Astrocyte of the hippocampus (primary cell): Measurements from ENCODE around the gene EFHC1.
A peak's percentile ranks its signal among the peaks of the same experiment; 100 is the strongest.
"Not testable (repeated sequence)": the region's sequence is repeated elsewhere in the genome, so short reads cannot be mapped to it uniquely, and the experiment has no call there.

ENCODE experiments used
- DNase-seq: peaks from one replicate; pipeline ENCODE4 v3.0.0; 2011; ENCODE audit warnings: low read depth, low spot score

Gene EFHC1

GRCh38 chr6:52419809-52420667 is at the start of gene EFHC1:
EFHC1 (plus strand) TSS chr6:52420342; CDS start chr6:52420411, 69 bp downstream.
- peak; percentile 100 for DNase-seq

- peak; percentile 58 for DNase-seq
Observed at GRCh38 chr6:52371656-52372191, 48.4 kb upstream of the EFHC1 start.

- DNase-seq: no peak
Observed at GRCh38 chr6:52373151-52373690, 46.9 kb upstream of the EFHC1 start.

DNA sequence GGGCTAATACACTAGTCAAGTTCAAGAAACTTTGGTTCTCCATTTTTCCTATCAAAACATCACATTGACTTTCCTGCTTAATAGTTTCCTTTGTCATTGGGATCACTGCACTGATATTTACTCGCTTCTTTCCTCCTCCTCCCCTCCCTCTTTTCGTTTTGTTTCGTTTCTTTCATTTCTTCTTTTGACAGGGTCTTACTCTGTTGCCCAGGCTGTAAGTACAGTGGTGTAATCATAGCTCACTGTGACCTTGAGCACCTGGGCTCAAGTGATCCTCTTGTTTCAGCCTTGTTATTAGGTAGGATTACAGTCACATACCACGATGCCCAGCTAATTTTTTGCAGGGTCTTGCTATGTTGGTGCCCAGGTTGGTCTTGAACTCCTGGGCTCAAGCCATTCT is 45.9 kb upstream of the EFHC1 start:
- no peak for DNase-seq

GRCh38 chr6:52375780-52376556 is 44.2 kb upstream of the EFHC1 start:
- DNase-seq: no peak

- no peak for DNase-seq
Observed at GRCh38 chr6:52376763-52377162, 43.4 kb upstream of the EFHC1 start.

- DNase-seq: no peak
Observed at GRCh38 chr6:52377538-52378221, 42.5 kb upstream of the EFHC1 start.

DNA sequence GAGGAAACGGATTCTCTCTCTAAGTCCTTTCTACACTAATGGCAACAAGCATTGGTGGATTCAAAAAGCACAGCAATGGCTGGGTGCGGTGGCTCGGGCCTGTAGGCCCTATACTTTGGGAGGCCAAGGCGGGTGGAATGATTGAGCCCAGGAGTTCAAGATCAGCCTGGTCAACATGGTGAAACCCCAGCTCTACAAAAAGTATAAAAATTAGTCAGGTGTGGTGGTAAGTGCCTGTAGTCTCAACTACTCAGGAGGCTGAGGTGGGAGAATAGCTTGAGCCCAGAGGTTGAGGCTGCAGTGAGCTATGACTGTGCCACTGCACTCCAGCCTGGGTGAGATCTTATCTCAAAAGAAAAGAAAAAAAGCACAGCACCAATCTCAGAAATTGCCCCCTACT is 38.9 kb upstream of the EFHC1 start:
- no peak for DNase-seq

- no peak for DNase-seq
Observed at GRCh38 chr6:52384145-52384766, 35.9 kb upstream of the EFHC1 start.

- DNase-seq: no peak
Observed at GRCh38 chr6:52385074-52385473, 35.1 kb upstream of the EFHC1 start.

GRCh38 chr6:52388119-52388518 is 32.0 kb upstream of the EFHC1 start:
- DNase-seq: not testable (repeated sequence)

GRCh38 chr6:52388790-52389189 is 31.4 kb upstream of the EFHC1 start:
- no peak for DNase-seq

GRCh38 chr6:52389264-52389625 is 30.9 kb upstream of the EFHC1 start:
- DNase-seq: no peak

- DNase-seq: peak; percentile 62
Observed at GRCh38 chr6:52389626-52390360, 30.3 kb upstream of the EFHC1 start.

GRCh38 chr6:52390361-52390727 is 29.8 kb upstream of the EFHC1 start:
- DNase-seq: peak; percentile 75

DNA sequence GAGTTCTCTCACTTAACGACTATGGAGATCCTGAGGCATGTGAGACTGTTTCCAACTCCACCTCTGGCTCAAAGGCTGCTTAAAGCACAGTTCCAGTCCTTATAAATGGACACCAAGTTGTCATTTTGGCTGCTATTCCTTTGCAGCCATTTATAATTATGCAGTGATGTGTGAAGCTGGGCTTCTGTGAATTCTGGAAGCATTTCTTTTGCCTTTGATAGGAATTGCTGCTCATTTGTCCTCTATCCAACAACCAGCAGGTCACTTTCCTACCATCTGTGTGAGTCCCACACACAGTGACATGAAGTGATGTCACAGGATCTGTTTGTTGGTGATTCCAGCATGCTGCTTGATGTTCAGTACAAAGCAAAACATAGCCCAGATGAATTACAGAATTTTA is 28.5 kb upstream of the EFHC1 start:
- DNase-seq: no peak

DNA sequence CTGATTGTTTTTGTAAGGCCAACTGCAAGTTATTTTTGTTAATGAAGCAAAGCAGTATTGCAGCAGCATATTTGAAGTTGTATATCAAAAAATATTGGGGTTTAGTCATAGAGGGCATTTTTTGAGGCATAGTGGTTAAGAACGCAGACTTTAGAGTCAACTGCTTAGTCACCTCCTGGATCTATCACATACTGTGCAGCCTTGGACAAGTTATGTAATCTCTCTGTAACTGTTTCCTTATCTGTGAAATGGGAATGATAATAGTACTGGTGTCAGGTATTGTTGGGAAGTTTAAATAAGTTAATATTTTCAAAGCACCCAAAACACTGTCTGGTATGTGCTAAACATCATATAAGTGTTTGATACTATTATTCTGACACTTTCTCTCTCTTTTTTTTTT is 27.2 kb upstream of the EFHC1 start:
- DNase-seq: peak; percentile 18

DNA sequence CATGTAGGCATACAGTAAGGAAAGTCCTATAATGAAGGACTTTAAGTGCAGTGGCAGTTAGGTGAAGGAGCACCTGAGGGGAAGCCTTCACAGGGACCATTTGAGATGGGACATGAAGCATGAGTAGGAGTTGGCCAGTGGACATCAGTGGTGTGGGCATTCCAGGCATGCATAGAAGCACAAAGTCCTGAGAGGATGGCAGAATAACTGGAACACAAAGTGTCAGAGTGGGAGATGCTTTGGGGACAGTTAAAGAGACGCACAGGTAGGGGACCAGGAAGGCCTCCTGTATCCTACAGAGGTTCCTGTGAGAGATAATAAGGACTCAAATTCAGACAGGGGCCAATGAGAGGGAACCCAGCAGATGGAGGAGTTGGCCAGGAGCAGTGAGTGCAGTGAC is 26.4 kb upstream of the EFHC1 start:
- no peak for DNase-seq

DNA sequence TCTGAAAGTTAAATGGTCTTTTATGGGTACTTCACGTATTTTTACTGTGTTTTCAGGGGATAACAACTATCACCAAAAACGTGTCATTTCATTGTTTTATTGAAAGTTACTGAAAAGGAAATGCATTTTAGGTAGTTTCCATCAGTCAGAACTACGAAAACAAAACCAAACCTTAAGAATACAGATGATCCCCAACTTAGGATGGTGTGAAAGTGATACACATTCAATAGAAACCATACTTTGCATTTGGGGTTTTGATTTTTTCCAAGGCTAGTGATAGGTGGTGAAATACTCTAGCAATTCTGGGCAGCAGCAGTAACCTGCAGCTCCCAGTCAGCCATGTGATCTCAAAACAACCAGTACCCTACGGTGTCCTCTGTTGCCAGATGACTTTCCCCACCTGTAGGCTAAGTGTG is 25.9 kb upstream of the EFHC1 start:
- DNase-seq: no peak

DNA sequence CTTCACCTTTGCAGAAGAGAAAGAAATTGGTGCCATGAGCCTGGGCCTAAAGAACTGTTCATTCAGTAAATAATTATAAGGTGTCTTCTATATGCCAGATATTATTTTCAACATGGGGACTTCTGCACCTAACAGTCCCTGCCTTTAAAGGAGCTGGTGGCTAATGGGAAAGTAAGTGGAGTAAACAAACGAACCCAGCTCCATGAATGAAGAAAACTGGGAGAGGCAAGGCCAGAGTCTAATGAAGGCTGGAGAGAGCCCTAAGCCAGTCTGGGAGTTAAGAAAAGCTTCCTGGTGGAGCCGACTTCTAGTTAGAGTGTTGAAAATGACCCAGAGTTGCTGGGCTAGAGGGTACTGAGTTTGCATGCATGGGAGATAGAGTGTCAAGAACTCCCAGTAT is 24.2 kb upstream of the EFHC1 start:
- DNase-seq: no peak
